ENCODE data around the gene WDR43.

Gene WDR43

GRCh38 chr2:28902584-28902983 lies 8.1 kb downstream of the WDR43 start:
- no peak for TF ChIP-seq CTCF (conservative IDR thresholded peaks at IDR 0.05)
- no peak overlapping the region for H3K27ac ChIP-seq

GRCh38 chr2:28904295-28904694 lies 9.8 kb downstream of the WDR43 start:
- TF ChIP-seq CTCF (conservative IDR thresholded peaks at IDR 0.05): no peak
- no peak overlapping the region for H3K27ac ChIP-seq

GRCh38 chr2:28904802-28905457 lies 10.5 kb downstream of the WDR43 start:
- no peak for TF ChIP-seq CTCF (conservative IDR thresholded peaks at IDR 0.05)
- no peak overlapping the region for H3K27ac ChIP-seq

GRCh38 chr2:28905533-28905932 lies 11.1 kb downstream of the WDR43 start:
- H3K27ac ChIP-seq: no peak overlapping the region
- no peak for TF ChIP-seq CTCF (conservative IDR thresholded peaks at IDR 0.05)

DNA sequence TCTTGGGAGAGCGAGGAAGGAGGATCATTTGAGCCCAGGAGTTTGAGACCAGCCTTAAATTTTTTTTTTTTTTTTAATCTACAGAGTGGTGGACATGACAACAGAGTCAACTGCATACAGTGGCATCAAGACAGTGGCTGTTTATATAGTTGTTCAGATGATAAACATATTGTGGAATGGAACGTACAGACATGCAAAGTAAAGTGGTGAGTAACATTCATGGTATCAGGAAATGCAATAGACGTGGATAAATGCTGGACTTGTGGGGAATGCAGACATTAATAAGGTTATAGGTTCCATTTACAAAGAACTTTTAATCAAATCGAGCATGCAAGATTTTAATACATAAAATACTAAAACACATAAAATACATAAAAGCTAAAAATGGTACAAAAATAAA lies 11.9 kb downstream of the WDR43 start:
- H3K27ac ChIP-seq: no peak overlapping the region
- TF ChIP-seq CTCF (conservative IDR thresholded peaks at IDR 0.05): no peak

GRCh38 chr2:28906821-28907220 lies 12.4 kb downstream of the WDR43 start:
- no peak overlapping the region for H3K27ac ChIP-seq
- TF ChIP-seq CTCF (conservative IDR thresholded peaks at IDR 0.05): no peak

DNA sequence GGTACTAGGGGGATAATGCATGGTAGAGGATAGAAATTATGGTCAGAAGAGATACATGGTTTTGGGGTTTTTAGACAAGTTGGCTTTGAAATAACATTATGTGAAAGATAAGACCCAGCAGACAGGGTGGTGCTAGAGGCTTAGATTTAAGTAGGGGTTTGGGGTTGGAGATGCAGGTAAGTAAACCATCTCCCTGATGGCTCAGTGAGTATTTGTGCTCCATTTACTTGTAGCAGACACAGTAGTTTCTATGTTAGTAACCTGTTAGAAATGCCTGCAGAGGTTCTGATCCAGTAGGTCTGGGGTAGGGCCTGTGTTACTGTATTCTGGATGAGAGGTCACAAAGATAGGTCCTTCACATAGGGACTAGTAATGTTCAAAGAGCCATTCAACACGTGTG lies 13.7 kb downstream of the WDR43 start:
- TF ChIP-seq CTCF (conservative IDR thresholded peaks at IDR 0.05): no peak

More for the DNA sequence above, 13.7 kb downstream of the WDR43 start:
- no peak overlapping the region for H3K27ac ChIP-seq
